HG02981 (cell line): Measurements from ENCODE around the gene PARD3B.

Source experiments
- ATAC-seq: cut with Tn5 transposase; IDR thresholded peaks from one replicate; pipeline ENCODE4 v1.9.1; 2021; ENCODE audit warnings: mild to moderate bottlenecking, moderate library complexity; ENCODE audit not compliant: unreplicated experiment

The PARD3B gene

GRCh38 chr2:204824751-204825453 is 279.6 kb downstream of the PARD3B start:
- ATAC-seq, result no peak

- no peak for ATAC-seq
Measured at GRCh38 chr2:204825681-204826080, 280.4 kb downstream of the PARD3B start.

GRCh38 chr2:204827701-204828590 is 282.7 kb downstream of the PARD3B start:
- ATAC-seq, result no peak

GRCh38 chr2:204834716-204835384 is 289.6 kb downstream of the PARD3B start:
- ATAC-seq, result no peak

- no peak for ATAC-seq
Measured at GRCh38 chr2:204835786-204836185, 290.5 kb downstream of the PARD3B start.

GRCh38 chr2:204840504-204840903 is 295.2 kb downstream of the PARD3B start:
- no peak for ATAC-seq

- ATAC-seq, result no peak
Measured at GRCh38 chr2:204842068-204842467, 296.8 kb downstream of the PARD3B start.

- no peak for ATAC-seq
Measured at GRCh38 chr2:204842661-204843485, 297.6 kb downstream of the PARD3B start.

- ATAC-seq, result no peak
Measured at GRCh38 chr2:204846471-204846870, 301.2 kb downstream of the PARD3B start.

GRCh38 chr2:204849892-204850291 is 304.6 kb downstream of the PARD3B start:
- no peak for ATAC-seq

- ATAC-seq, result no peak
Measured at GRCh38 chr2:204850581-204850980, 305.3 kb downstream of the PARD3B start.

GRCh38 chr2:204853905-204854304 is 308.6 kb downstream of the PARD3B start:
- ATAC-seq, result no peak

GRCh38 chr2:204860274-204860673 is 315.0 kb downstream of the PARD3B start:
- no peak for ATAC-seq

- ATAC-seq, result no peak
Measured at GRCh38 chr2:204862809-204863208, 317.5 kb downstream of the PARD3B start.

GRCh38 chr2:204863336-204863735 is 318.1 kb downstream of the PARD3B start:
- ATAC-seq, result no peak

GRCh38 chr2:204869132-204869823 is 324.0 kb downstream of the PARD3B start:
- no peak for ATAC-seq

- no peak for ATAC-seq
Measured at GRCh38 chr2:204870053-204870452, 324.8 kb downstream of the PARD3B start.

GRCh38 chr2:204871231-204871953 is 326.1 kb downstream of the PARD3B start:
- ATAC-seq, result no peak

- ATAC-seq, result no peak
Measured at GRCh38 chr2:204876311-204876710, 331.0 kb downstream of the PARD3B start.
